ENCODE results near the gene CLSTN2. TPM values are rescaled to one million over a fixed set of nuclear protein-coding genes. Genes with fewer than 3 reads are reported as not detected.

CLSTN2 gene
- total RNA-seq, 1 experiment from 2014 or later: not detected

DNA sequence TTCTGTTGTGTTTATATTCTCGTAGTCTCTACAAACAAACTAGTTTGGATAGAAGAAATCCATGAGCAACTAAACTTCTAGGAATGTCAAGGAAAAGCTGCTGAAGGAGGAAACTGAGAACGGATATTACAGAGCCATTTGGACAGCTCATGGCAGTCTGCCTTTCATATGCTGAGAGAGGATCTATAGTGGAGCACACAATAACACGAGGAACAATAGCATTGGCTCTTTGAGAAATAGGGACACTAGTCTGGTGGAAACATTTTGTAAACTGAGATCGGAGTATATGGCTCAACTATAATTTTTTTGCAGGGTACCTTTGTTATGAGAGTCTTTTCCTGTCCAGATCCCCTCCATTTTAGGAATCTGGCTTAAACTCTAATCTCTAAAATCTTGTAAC, 200.5 kb downstream of the CLSTN2 start:
- no peak for DNase-seq (ENCODE audit: extremely low read depth, low read depth)

DNA sequence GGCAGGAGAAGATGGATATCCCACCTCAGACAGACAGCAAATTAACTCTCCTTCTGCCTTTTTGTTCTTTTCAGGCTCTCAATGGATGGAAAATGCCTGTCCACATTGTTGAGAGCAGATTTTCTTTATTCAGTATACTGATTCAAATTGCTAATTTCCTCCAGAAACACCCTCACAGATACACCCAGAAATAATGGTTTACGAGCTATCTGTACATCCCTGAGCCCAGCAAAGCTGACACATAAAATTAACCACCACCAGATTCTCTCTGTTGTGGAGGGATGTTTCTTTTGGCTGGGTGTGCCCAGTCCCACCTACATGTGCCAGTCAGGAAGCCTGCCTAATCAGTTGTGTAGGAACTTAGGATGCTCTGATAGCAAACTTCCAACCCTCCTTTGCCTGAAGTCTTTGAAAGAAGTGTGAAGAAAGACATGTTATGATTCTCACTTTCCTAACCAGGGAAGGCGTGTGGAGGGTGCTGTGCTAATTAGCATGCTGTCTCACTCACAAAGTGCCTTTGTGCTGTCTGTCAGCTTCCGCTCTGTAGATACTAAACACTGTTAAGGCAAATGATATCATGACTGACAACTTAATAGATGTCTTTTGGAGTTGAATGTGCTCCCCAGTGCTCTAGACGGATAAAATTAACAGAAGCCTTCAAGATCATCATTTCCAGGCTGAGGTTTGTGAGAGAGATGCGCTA, 208.5 kb downstream of the CLSTN2 start:
- DNase-seq (ENCODE audit: extremely low read depth, low read depth): no peak

DNA sequence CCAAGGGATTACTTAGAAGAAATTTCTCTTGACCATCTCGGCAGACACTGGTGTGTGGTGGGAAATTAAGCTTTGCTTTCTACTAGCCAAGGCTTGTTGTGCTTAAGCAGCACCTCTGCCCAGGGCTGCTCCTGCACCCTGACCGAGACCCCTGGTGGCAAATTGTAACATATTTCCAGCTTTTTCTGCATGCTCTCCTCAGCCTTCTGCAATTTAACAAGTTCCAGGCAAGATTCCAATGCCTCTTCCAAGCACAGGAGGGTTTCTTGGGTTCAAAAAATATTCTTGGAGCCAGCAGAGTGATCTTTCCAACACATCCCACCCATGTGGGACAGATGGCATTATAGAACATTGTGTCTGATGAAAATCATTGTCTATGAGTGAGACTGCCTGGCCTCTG, 210.5 kb downstream of the CLSTN2 start:
- DNase-seq (ENCODE audit: extremely low read depth, low read depth): no peak

DNA sequence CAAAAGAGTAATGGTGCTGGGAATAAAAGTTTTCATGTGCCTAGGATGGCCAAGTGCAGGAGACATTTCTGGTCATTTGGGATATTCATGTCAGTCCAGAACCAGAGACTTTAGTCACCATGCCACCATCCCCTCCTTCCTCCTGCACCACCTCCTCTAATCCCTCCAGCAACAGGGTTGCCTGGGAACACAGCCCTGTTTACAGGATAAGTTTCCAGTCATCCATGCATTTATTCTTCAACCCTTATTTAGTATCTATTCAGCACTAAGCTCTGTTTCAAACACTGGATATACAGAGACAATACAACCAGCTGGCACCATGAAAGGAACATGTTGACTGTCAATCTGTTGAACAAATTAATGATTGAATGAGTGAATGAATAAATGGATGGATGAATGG, 211.7 kb downstream of the CLSTN2 start:
- no peak for DNase-seq (ENCODE audit: extremely low read depth, low read depth)

DNA sequence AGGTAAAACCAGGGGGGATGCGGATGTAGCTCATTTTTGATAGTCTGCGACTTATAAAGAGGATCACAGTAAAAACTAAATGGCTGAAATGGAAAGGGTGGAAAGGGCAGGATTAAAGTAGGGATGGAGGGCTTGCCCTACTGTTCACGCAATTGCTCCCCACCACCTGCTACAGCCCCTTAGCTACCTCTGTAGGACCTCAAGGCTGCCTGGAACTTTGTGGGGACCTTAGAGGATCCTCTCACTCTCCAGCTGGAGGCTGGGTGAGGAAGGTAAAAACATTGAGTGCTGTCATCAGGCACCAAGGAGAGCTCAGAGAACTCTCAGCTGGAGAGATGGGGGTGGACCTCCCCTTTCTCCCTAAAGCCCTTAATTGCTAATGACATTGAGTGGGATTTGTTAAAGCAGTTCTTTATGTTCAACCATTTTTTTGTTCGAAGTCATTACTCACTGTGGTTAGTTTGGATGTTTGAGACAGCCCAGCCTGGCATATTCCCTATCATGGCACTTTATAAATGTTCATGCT, 213.0 kb downstream of the CLSTN2 start:
- no peak for DNase-seq (ENCODE audit: extremely low read depth, low read depth)

DNA sequence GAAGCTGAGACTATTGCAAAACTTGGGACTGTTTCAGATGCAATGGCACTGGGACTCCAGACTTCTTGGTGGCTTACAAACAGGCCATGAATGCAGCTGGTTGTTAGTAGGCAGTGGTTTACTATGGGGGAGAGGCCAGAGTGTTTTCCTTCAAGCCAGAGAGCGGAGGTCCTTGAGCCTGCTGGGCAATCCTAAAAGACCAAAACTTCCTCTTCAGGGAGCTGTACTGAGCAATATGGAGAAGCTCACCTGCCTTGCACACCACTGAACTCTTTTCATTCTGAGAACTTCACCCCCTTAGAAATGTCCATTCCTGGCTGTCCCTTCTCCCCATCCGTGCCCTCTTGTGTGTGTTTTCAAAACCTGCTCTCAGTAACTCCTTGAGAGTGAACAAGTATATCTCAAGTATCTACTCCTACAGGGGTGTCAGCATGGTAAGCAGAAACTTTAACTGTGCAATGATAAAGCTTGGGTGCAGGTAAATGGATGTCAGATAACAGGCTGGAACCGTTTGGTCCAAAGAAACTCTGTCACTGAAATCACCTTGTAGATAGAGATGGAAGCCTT, 213.9 kb downstream of the CLSTN2 start:
- DNase-seq (ENCODE audit: extremely low read depth, low read depth): no peak

DNA sequence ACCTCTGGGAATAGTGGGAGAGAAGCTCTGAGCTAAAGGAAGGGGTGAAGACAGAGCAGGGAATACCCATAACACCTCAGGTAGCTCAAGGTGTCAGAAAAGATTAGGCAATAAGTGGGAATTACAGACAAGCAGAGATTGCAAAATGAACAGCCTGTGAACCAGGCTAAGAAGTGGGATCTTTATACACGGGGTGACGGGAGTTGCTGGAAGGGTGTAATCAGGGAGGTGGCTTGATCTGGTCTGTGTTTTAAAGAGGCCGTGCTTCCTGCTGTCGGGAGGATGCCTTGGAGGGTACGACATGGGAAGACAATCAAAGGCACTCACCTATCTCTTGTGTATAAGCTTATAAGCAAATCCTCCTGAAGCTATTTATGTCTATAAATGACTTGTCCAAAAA, 216.3 kb downstream of the CLSTN2 start:
- DNase-seq (ENCODE audit: extremely low read depth, low read depth): no peak

DNA sequence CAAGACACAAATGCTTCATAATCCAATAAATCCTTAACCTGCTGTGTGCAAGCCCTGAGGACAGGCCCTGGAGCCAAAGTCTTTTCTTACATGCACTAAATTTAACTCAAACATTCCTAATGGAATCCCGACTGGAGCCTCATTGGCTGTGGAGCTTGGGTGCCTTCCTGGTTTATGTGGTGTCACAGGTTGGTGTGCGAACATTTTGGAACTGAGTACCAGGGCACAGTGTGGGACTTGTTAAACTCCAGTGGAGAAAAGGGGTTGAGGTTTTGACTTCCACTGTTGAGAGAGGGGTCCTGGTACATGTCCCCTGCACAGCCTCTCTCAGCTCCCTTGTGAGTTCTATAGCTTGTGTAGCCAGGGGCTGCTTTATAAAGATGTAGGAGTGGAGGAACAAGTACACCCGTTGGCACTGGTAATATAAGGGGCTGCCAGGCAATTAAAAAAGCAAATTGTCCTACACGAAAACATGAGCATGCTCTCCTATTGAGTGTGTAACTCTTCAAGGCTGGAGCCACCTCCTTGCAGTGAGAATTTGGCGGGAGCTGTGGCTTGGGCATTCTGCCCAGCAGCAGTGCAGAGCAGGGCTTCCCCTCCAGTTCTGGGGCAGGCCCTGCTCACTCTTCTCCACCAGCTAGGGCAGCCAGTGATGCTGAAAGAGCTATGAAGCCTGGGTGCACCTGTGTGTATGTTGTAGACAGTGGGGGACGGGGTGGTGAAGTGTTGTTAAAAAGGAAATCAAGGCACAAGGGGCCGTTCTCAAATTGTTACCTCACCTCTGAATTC, 218.1 kb downstream of the CLSTN2 start:
- no peak for DNase-seq (ENCODE audit: extremely low read depth, low read depth)

DNA sequence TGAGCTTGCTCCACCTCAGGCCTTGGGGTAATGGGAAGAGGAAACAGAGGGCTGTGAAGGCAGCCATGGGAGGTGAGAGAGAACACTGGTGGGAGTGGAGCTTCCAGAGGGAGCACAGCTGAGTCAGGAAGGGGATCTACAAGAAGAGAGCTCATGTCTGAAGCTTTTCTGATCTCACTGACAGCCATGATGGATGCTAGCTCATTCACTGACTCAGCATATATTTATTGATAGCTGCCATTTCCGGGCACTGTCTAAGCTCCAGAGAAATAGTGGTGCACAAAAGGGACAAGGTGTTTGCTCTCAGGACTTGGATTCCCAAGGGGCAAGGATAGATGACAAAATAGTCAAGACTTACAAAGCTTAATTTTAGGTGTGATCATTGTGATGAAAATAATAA, 218.8 kb downstream of the CLSTN2 start:
- DNase-seq (ENCODE audit: extremely low read depth, low read depth): no peak

DNA sequence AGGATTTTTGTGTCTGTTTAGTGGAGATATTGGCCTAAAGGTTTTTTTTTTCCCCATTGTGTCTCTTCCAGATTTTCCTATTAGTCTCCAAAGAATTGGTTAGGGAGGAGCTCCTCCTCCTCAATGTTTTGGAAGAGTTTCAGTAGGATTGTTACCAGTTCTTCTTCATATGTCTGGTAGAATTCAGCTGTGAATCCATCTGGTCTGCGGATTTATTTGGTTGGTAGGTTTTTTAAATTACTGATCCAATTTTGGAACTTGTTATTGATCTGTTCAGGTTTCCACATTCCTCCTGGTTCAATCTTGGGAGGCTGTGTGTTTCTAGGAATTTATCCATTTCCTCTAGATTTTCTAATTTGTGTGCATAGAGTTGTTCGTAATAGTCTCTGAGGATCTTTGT, 222.2 kb downstream of the CLSTN2 start:
- DNase-seq (ENCODE audit: extremely low read depth, low read depth): no peak

DNA sequence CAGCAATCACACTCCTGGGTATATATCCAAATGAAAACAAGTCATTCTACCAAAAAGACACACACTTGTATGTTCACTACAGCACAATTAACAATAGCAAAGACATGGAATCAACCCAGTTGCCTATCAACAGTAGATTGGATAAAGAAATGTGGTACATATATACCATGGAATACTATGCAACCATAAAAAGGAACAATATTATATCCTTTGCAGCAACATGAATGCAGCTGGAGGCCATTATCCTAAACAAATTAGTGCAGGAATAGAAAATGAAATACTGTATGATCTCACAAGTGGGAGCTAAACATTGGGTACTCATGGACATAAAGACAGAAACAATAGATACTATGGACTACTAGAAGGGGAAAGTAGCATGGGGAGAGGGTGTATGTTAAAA, 224.7 kb downstream of the CLSTN2 start:
- no peak for DNase-seq (ENCODE audit: extremely low read depth, low read depth)

DNA sequence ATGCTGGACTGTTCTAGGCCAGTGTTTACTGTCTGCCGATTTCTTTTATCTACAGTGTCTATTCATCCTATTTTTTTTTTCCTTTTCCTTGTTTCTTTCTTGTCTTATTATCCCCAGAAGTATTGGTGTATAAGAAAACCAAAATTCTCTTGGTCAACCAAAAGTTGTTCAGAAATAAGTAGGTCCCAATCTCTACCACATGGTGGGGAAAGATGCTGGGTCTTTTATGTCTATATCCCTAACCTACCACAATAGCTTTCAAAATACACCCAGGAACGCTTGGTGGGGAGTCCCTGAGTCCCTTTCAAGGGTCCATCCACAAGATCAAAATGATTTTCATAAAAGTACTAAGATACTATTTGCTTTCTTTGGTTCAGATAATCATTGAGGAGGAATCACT, 225.6 kb downstream of the CLSTN2 start:
- no peak for DNase-seq (ENCODE audit: extremely low read depth, low read depth)

DNA sequence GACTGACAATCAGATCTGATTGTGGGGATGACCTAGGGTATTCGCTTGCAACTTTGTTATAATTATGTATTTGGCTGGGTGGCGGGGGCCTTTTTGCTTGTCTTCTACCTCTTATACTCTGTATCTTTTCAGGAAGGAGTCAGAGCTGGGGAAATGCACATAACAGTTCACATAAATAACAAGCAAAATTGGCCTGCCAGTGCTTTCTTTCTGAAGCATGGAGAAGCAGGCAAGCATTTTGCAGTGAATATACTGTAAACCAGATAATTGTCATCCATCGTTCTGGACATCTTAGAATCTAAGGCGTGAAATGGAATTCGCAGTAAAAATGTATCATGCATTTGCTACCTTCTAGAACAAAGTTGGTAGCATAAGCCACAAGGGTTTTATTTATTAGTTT, 227.6 kb downstream of the CLSTN2 start:
- DNase-seq (ENCODE audit: extremely low read depth, low read depth): no peak

DNA sequence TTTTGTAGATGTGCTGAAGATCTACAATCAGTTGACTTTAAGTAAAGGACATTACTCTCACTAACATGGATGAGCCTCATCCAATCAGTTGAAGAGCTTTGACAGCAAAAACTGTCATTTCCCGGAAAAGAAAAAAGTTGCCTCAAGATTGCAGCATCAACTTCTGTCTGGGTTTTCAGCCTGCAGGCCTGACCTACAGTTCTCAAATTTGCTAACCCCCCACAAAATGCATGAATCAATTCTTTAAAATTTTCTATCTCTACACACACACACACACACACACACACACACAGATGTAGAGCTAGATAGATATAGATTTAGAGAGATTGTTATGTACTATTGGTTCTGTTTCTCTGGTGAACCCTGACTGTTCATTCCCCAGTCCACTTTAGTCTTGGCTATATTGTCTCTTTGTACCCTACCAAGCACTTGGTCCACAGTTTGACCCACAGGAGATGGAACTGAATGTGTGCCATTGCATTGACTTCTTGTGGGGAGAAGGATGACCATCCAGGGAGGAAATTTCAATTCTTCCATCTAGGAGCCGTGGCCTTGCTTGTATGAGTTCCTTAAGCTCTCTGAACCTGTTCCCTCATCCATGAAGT, 228.3 kb downstream of the CLSTN2 start:
- DNase-seq (ENCODE audit: extremely low read depth, low read depth): no peak

DNA sequence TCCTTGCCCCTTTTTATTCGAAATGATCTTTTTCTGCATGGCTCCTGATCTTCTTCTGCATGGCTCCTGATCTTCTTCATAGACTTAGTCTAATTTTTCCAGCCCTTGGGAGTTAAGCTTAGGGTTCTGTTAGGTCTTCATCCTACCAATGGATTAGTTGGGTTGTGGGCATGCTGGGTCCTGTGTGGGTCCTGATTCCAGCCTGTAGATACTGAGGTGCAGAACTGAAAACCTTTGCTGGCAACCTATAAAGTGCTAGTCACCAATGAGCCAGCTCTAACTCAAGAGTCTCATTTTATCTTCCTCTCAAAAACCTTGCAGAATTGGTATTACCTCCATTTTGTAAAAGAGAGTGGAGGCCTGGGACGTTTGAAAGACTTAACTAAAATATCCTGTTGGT, 229.2 kb downstream of the CLSTN2 start:
- DNase-seq (ENCODE audit: extremely low read depth, low read depth): no peak

DNA sequence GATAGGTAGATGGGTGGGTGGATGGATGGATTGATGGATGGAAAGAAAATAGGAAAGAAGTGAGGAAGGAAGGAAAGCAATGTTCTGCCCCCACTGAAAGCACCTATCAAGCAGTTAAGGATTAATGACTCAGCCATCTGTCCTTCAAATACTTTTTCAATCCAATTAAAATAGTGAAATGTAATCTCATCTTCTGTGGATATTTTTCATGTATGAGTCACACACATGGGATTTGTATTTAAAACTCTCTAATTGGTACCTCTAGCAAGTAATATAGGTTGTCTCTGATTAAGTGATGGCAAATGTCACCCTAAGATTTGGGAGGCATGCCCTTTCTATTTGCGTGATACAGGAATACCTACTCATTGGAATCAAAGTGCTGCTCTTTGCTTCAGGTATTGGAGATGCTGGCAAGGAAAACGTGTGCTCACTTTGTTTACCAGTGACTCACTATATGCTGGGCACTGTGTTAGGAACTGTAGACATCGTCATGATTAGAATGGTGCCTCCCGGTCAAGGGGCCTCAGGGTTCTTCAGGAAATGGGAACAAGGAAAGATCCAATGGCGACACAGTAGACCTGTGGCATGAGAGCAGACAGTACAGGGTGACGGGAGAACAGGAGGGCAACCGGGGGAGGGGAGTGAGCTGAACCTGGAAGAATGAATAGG, 230.1 kb downstream of the CLSTN2 start:
- no peak for DNase-seq (ENCODE audit: extremely low read depth, low read depth)

DNA sequence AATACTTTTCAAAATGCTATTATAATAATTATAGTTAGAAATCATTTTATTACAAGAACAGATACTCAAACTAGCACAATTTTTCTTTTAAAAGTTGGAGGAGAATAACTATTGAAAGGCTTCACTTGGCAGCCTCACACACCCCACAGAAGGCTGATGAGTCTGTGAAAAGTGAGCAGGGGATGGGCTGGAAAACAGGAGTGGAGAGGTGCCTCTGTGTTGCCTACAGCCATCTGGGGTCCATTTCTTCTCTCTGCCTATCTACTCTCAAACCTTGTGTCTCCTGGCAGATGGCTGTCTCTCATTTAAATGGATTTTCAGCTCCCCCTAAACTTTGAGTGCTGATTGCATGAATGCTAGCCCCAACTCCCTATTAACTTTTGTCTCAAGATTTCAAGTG, 230.8 kb downstream of the CLSTN2 start:
- no peak for DNase-seq (ENCODE audit: extremely low read depth, low read depth)

DNA sequence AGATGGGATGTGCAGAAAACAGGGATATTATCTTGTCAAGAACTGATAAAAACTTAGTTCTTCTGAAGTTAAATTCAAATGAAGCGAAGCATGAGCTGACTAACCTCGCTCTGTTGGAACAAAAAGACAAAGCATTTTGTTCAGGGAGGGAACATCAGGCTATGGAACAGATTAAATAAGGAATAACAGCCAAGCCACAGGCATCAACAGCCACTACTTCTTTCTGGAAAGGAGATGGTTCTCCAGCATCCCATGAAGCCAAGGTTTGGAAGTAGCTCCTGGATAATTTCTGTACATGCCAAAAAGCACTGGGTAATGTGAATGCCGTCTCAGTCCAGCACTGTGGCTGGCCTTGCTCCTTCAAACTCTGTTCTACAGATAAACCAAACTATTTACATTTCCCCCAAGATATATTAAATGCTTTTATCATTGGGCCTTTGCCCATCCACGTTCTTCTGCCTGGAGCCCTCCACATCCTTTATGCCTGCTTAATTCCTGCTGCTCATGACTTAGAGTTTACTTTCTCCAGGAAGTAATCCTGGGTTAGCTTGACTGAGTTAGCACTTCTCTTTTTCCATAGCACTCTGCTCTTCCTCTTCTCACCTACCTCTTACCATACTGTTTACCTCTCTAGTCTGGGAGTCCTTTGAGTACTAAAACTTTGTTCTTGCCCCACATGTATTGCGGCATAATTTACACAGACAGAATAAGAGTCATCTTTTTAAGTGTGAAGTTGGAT, 232.0 kb downstream of the CLSTN2 start:
- DNase-seq (ENCODE audit: extremely low read depth, low read depth): no peak

DNA sequence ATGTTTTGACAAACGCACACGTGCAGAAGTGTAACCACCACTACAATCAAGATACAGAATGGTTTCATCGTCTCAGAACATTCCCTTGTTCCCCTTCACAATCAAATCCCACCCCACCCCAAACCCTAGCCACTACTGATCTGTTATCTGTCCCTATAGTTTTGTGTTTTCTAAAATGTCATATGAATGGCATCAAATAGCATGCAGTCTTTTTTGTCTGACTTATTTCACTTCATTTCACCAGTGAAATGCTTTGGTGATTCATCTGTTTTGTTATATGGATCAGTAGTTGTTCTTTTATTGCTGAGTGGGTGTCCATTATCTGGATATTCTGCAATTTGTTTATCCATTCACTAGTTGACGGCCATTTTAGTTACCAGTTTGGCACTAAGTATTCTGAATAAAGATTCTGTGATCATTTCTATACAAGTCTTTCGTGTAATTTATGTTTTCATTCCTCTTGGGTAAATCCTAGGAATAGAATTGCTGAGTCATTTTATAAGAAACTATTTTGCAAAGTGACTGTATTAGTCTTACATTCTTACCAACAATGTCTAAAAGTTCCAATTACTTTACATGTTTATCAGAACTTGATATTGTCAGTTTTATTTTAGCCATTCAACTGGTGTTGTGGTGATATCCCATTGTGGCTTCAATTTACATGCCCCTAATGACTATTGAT, 232.8 kb downstream of the CLSTN2 start:
- DNase-seq (ENCODE audit: extremely low read depth, low read depth): no peak

DNA sequence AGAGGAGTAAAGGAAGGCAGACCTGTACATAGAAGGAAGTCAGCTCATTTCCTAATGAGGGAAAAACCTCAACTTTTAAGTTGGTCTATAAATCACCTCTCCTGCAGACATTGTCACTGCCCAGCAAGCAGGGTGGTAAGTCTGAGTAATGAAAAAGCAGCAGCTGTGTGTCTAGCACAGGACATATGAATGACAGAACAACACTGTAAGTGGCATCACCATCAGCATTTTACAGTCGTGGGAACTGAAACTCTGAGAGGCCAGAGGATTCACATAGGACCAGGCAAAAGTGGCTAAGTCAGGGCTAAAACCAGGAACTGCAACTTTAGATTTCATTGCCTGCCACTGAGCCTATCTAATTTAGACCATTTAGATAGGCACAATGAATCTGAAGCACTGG, 235.6 kb downstream of the CLSTN2 start:
- DNase-seq (ENCODE audit: extremely low read depth, low read depth): no peak

All from NCI-H460 (cell line).